ENCODE data around the gene C3orf18.

DNA sequence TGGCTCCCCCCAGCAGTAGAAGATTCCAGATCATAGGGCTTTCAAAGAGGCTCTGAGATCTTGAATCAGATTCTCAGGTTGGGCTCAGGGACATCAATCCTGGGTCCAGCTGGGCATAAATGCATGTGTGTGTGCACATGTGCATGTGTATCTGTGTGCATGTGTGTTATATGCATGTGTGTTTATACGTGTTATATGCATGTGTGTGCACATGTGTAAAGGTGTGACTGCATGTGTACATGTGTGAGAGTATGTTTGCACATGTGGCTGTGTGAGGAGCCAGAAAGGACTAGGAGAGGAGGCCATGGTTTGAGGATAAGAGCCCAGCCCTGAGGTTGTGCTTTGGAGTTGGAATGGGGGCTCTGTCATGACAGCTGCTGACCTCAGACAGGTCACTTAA is 47.6 kb upstream of the C3orf18 start:
- TF ChIP-seq POLR2AphosphoS5 (IDR thresholded peaks at IDR 0.05; ENCODE audit: low read depth, low read length), result no peak
- TF ChIP-seq POU2F2 (IDR thresholded peaks at IDR 0.05; ENCODE audit: low read depth, low read length), result no peak
- no peak for TF ChIP-seq POLR2A (IDR thresholded peaks at IDR 0.05; ENCODE audit: low read depth, low read length)
- no peak for TF ChIP-seq TAF1 (IDR thresholded peaks at IDR 0.05; ENCODE audit: low read depth, low read length)

Data from GM12891 (cell line).